HG03060 (cell line): ENCODE results near the gene PRRT3.

Experiments
- ATAC-seq: cut with Tn5 transposase; IDR thresholded peaks from one replicate; pipeline ENCODE4 v1.9.1; 2021; ENCODE audit warnings: low read depth, moderate number of reproducible peaks; ENCODE audit not compliant: unreplicated experiment

Gene PRRT3

DNA sequence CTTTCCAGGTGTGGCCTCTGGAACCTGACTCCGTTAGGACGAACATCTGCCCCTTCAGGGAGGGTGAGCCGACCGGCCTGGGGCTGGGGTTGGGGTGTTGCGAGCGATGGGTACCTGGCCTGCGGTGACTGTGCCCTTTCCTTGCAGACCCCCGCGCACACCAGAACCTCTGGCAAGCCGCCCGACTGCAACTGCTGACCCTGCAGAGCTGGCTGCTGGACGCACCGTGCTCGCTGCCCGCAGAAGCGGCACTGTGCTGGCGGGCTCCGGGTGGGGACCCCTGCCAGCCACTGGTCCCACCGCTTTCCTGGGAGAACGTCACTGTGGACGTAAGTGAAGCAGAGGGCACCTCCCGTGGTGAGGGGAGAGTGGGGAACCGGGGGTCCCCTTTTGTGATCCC is 24.1 kb downstream of the PRRT3 start:
- no peak for ATAC-seq

DNA sequence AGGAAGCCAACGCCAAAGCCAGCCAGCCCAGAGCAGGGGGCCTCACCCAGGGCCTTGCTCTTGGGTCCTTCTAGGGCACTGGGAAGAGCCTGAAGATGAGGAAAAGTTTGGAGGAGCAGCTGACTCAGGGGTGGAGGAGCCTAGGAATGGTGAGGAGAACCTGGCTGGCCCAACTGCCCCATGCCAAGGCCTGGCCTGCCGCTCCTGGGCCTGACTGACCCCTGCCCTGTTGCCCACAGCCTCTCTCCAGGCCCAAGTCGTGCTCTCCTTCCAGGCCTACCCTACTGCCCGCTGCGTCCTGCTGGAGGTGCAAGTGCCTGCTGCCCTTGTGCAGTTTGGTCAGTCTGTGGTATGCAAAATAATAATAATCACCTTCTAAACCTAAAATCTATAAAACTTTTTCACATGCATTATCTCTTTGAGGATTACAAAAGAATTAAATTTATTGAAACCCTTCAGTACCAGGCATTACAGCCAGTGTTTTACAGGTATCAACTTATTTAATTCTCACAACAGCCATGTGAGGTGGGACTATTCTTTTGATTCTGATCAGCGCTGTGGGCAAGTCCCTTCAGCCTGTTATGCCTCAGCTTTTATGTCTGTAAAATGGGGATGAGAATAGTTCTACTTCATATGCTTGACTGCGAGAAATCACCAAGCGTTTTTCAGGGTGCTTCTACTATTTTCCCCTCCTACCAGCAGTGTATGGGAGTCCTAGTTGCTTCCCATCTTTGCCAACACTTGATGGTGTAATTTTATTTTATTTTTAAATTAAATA is 33.8 kb downstream of the PRRT3 start:
- ATAC-seq, result no peak

DNA sequence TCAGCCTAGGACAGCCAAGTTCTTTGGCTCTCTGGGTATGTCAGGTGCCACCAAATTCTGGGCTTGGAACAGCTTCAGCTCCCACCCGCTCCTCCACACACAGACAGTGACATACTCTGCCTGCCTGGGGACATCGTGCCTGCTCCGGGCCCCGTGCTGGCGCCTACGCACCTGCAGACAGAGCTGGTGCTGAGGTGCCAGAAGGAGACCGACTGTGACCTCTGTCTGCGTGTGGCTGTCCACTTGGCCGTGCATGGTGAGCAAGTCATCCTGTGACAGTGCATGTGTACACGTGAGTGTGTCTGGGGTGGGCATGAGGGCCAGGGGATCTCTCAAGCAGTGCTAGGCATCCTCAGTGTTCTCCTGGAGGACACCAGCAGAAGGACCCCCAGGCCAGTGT is 34.4 kb downstream of the PRRT3 start:
- ATAC-seq, result no peak

DNA sequence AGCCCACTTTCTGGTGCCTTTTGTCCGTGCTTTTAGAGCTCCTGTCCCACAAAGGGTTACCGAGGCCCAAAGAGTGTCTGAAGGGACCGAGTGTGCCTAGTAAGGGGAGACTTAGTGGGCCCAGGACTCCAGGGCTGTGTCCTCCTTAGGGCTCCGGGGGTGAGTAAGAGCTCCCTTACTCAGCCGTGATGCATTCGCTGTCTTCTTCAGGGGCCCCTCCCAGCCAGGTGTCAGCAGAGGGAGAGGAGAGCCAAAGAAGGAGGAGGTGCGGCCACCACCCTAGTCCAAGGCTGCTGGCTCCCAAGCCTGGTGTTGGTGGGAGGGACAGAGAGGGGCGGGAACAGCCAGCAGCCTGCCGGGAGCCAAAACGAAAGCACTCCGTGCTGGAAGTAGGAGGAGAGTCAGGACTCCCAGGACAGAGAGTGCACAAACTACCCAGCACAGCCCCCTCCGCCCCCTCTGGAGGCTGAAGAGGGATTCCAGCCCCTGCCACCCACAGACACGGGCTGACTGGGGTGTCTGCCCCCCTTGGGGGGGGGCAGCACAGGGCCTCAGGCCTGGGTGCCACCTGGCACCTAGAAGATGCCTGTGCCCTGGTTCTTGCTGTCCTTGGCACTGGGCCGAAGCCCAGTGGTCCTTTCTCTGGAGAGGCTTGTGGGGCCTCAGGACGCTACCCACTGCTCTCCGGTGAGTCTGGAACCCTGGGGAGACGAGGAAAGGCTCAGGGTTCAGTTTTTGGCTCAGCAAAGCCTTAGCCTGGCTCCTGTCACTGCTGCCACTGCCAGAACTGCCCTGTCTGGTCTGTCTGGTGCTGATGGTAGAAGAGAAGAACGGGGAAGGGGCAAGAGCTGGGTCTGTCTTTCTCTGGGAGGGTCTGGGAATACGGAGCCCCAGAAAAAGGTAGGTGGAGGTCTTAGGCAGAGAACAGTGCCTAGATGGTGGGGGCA is 35.2 kb downstream of the PRRT3 start, which contains the start of gene IL17RC:
IL17RC (plus strand) TSS at position 365 of the 947 bp plus-strand sequence; CDS start at position 583, 218 bp downstream.
- ATAC-seq, result no peak

DNA sequence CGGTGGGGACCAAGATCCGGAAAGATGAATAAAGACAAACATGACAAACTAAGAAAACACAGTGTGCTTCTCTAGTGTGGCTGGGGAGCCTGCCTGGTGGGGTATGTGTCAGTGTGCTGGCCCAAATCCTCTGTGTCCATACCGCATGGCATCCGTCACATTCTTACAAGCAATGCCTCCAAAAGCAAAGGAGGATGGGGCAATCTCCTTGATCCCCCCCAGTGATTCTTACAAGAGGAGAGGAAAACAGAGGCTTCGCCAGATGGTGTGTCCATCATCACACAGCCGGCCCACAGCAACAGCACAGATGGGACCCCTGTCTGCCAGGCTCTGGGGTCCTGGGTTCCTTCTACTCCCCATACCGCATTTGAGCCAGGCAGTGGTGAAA is 35.9 kb downstream of the PRRT3 start:
- no peak for ATAC-seq

DNA sequence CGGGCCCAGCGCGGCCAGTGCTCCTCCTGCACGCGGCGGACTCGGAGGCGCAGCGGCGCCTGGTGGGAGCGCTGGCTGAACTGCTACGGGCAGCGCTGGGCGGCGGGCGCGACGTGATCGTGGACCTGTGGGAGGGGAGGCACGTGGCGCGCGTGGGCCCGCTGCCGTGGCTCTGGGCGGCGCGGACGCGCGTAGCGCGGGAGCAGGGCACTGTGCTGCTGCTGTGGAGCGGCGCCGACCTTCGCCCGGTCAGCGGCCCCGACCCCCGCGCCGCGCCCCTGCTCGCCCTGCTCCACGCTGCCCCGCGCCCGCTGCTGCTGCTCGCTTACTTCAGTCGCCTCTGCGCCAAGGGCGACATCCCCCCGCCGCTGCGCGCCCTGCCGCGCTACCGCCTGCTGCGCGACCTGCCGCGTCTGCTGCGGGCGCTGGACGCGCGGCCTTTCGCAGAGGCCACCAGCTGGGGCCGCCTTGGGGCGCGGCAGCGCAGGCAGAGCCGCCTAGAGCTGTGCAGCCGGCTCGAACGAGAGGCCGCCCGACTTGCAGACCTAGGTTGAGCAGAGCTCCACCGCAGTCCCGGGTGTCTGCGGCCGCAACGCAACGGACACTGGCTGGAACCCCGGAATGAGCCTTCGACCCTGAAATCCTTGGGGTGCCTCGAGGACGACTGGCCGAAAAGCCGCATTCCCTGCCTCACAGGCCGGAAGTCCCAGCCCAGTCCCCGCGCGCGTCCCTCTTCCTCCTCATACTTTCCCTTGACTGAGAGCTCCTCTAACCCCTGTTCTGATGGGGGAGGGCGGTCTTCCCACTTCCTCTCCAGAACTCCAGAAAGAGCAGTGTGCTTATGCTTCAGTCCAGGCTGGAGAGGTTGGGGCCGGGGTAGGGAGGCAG is 36.7 kb downstream of the PRRT3 start:
- ATAC-seq, result no peak

DNA sequence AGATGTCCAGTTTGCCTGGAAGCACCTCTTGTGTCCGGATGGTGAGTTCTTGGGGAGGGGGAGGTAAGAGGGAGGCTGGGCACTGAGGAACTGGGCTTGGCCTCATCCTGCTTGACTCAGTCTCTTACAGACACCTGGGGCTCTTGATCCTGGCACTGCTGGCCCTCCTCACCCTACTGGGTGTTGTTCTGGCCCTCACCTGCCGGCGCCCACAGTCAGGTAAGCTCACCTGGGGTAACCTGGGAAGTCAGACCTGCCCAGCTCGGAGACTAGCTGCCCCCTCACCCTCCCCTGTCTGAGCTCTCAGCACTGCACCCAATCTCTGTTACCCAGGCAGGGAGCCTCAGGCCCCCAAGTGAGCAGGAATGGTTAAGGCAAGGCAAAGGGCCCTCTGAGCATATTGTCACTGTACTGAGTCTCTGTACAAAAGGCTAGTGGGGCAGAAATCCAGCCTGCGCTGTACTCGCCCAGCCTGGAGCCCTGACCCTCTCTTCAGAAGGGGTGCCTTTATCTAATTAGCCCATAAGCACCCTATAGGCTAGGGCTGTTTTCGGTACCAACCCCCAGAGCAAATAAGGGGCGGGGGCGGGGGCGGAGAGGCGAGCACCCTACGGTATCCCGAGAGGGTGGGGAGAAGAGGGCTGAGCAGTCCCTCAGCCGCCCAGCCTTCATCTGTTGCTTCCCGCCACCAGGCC is 37.5 kb downstream of the PRRT3 start:
- no peak for ATAC-seq

DNA sequence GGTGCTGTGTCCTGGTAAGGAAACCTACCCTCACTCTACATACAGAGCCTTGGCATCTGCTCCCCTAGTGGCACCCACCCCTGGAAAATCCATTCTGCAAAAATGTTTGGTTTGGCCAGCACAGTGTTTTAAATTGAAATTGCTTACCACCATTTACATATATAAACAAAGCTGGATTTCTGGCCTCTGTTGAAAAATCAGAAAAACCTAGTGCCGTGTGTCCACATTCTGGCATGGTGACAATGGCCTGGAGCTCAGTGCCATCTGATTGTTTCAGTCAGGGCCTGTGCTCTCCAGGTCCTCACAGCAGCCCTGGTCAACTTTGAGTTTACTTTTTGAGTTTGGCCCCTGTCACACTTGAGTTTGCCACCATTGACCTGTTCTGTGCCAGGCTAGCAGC is 38.2 kb downstream of the PRRT3 start:
- ATAC-seq, result no peak

DNA sequence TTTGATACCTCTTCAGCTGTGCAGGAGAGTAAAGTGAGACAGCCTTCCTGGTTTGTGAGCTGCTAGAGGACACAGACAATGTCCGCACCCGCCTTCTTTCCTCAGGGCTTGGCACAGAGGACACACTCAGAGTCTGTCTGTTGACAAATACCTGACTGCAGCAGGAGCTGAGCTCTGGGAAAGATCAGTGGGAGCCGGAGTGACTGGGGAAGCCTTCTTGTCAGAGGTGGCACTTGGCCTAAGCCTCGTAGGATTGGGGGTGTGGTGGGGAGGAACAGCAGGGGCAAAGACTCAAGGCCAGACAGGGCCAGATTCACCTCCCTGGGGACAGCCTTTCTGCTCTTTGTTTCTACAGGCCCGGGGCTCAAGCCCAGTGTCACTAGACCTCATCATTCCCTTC is 38.6 kb downstream of the PRRT3 start:
- no peak for ATAC-seq

DNA sequence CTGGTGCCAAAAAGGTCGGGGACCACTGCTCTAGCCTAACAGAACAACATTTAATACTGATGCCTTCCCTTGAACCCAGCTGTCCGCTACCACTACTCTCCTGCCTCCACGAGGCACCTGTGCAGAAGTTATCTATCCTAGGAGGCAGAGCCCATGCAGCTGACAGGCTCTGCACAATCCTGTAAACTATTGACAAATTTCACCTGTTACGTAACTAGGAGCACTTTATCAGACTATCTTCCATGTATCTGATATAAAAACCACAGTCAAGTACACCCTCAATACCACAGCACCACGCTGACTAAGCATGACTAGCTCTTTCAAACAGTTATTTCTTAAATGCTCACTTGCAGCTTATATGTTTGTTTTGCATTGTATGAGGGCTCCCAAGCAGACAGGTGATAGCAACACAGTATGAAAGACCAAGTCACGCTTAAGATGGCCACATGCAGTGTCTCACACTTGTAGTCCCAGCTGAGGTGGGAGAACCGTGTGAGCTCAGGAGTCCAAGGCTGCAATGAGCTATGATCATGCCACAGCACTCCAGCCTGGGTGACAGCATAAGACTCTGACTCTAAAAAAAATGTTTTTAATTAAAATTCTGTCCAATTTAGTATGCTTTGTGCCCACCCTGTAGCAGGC is 39.8 kb downstream of the PRRT3 start:
- ATAC-seq, result no peak

DNA sequence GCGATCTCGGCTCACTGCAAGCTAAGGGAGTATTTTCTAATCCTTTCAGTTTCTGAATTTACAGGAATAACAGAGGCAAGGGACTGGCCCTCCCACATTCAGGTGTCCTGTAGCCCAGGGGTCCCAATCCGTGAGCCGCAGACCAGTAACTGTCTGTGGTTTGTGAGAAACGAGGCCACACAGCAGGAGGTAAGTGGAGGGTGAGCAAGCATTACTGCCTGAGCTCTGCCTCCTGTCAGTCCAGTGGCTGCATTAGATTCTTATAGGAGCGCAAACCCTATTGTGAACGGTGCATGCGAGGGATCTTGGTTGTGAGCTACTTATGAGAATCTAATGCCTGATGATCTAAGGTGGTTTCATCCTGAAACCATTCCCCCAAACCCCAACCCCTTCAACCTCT is 40.3 kb downstream of the PRRT3 start:
- no peak for ATAC-seq

DNA sequence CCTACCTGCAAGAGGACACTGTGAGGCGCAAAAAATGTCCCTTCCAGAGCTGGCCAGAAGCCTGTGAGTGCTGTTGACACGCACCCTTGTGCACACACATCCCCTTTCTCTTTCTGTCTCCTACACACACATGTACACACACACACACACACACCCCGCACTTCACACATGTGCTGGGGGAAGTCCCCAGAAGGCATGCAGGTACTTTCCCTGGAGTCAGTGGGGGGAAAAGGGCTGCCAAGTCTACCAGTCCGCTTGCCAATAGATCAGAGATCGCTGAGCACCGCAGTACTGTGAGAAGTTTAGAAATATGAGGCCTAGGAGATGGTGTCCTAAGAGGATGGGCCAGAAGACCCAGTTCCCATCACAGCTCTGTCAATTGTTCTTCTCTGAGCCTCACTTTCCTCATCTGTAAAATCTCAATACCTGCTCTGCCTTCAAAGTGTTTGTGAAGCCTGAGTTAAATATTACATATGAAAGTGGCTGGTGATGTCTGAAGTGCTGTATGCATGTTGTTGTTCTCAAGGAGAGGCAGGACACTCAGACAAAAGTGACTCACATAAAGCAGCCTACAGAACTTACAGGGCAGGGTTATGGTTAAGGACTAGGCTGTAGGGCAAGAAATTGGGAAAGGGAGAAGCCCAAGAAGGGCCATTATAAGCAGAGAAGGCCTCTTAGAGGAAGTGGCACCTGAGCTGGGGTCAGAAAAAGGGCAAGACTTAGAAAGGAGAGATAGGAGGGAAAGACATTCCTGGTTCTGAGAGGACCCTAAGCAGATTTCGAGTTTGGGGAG is 42.8 kb downstream of the PRRT3 start:
- ATAC-seq, result no peak

DNA sequence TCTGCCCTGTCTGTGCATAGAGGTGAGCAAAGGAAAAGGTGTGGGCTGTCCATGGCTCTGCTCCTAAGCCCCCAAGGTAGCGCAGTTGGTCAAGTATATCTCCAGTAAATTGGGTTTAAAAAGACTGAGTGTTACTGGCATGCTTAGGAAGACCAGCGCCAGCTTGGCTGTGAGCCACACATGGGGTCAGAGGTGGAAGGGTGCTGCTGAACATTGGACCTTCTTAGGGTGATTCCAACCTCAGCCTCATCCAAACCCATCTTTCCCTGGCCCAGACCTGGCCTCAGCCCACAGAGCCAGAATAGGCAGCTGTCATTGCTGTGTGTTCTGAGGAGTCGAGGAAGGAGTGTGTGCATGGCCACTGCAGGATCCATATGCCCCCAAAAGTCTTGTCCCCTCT is 43.9 kb downstream of the PRRT3 start:
- no peak for ATAC-seq

- no peak for ATAC-seq
Observed at GRCh38 chr3:9906480-9906879, 45.7 kb downstream of the PRRT3 start.

DNA sequence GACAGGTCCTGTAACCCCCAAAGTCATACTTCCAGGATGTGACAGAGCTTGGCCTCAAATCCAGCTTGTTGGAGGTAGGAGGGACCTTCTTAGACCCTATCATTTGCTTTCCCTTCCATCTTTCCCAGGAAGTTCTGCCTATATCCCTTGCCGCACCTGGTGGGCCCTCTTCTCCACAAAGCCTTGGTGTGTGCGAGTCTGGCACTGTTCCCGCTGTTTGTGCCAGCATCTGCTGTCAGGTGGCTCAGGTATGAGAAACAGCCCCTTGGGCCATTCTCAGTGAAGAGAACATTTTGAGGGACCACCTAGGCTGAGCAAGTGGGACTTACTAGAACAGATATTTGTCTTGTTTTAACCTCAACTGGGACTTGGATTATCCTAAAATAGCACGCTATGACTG is 48.3 kb downstream of the PRRT3 start:
- no peak for ATAC-seq

GRCh38 chr3:9903238-9903624 is 49.0 kb downstream of the PRRT3 start:
- ATAC-seq, result no peak

- no peak for ATAC-seq
Observed at GRCh38 chr3:9902372-9903237, 49.6 kb downstream of the PRRT3 start, which contains the start of gene IL17RE. TSS of gene IL17RE (plus strand) at chr3:9902848. CDS start at chr3:9902933, 85 bp downstream.

DNA sequence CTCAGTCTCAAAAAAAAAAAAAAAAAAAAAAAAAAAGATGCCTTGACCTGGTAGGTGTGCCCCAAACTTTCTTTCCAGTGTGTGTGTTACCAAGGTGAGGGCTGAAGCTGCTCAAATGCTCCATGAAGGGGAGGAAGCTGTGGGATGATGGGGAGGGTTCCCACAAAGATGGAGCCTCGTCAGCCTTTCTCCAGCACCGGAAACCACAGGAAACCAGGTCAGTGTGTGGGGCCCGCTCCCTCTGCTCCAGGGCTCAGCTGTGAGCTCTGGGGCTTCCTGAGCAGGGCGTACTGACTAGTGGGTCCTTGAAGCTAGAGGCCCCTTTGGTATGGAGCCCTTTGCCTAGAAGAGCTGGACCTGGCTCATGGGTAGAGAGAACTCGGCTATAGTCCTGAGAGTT is 50.2 kb downstream of the PRRT3 start:
- no peak for ATAC-seq
